Panc1 (cell line): Measurements from ENCODE around the gene ARHGEF10L. TPM values are rescaled to one million over a fixed set of nuclear protein-coding genes. Genes with fewer than 3 reads are reported as not detected.

ENCODE experiments used
- ATAC-seq: fragments of 200-7000 bp; cut with Tn5 transposase; 2 replicates; pipeline ENCODE4 v1.9.1; 2020; ENCODE audit warnings: mild to moderate bottlenecking, moderate library complexity
- BruUV-seq: library from RNA; stranded (reverse); fragments of 400-500 nt; replicated peaks from 2 replicates; lab custom pipeline; 2021; lab: Mats Ljungman, UMichigan
- CTCF ChIA-PET: fragments of 300-600 bp; sonication (Branson Sonifier 250); formaldehyde crosslinking; loops from one replicate; lab custom pipeline; 2022; ENCODE audit warnings: antibody characterized with exemption; lab: Charles Lee
- POLR2A ChIA-PET: fragments of 300-600 bp; sonication (Branson Sonifier 250); formaldehyde crosslinking; loops from one replicate; lab custom pipeline; 2022; ENCODE audit warnings: antibody characterized with exemption; lab: Charles Lee
- DNase-seq: peaks from one replicate; pipeline ENCODE4 v3.0.0-alpha.2; 2010; ENCODE audit warnings: low read depth, low spot score
- H3K27ac ChIP-seq: 2 replicates; pipeline ENCODE4 v1.5.1; 2011; ENCODE audit warnings: mild to moderate bottlenecking, low read length, inconsistent platforms
- H3K27me3 ChIP-seq: fragments of 200-500 bp; sonication (Bioruptor generic); 2 replicates; pipeline ENCODE4 v1.6.0; 2014; ENCODE audit warnings: low read length, inconsistent platforms; ENCODE audit not compliant: control insufficient read depth, insufficient read depth
- H3K36me3 ChIP-seq: fragments of 200-500 bp; sonication (Bioruptor generic); 2 replicates; pipeline ENCODE4 v1.5.1; 2014; ENCODE audit warnings: inconsistent platforms, mild to moderate bottlenecking, low read length, moderate library complexity; ENCODE audit not compliant: control insufficient read depth, insufficient read depth
- H3K4me1 ChIP-seq: 2 replicates; pipeline ENCODE4 v1.5.1; 2011; ENCODE audit warnings: inconsistent platforms, mild to moderate bottlenecking, low read length, moderate library complexity; ENCODE audit not compliant: control insufficient read depth, insufficient read depth
- H3K4me3 ChIP-seq, 2 experiments: 2 replicates each; pipeline ENCODE4 v1.5.1; 2011 to 2012; ENCODE audit warnings: low read depth in 2 of 2, low read length in 2 of 2, mild to moderate bottlenecking in 2 of 2, inconsistent platforms in 1 of 2, moderate library complexity in 1 of 2
- H3K9me3 ChIP-seq: fragments of 200-500 bp; sonication (Bioruptor generic); 2 replicates; pipeline ENCODE4 v1.5.1; 2014; ENCODE audit warnings: low read depth, mild to moderate bottlenecking, inconsistent platforms, low read length, moderate library complexity; ENCODE audit not compliant: control insufficient read depth, insufficient read depth
- CTCF ChIP-seq: fragments of 450-650 bp; IDR thresholded peaks from 2 replicates; pipeline ENCODE4 v1.5.1; 2017; ENCODE audit warnings: mild to moderate bottlenecking
- POLR2AphosphoS5 ChIP-seq: IDR thresholded peaks from 2 replicates; pipeline ENCODE4 v1.6.1; 2012; ENCODE audit warnings: mild to moderate bottlenecking, low read depth, low read length, moderate library complexity
- REST ChIP-seq, 2 experiments: IDR thresholded peaks; 2 replicates each; pipeline ENCODE4 v1.6.1; 2011 to 2012; ENCODE audit warnings: low read depth in 2 of 2, control low read depth in 1 of 2, low read length in 1 of 2, mild to moderate bottlenecking in 1 of 2, moderate library complexity in 1 of 2; ENCODE audit not compliant: insufficient read depth in 1 of 2
- SIN3A ChIP-seq: IDR thresholded peaks from 2 replicates; pipeline ENCODE4 v1.6.1; 2012; ENCODE audit warnings: low read depth, mild to moderate bottlenecking, low read length, moderate library complexity, borderline replicate concordance; ENCODE audit not compliant: insufficient read depth
- TCF7L2 ChIP-seq: IDR thresholded peaks from 2 replicates; pipeline ENCODE4 v1.6.1; 2011; ENCODE audit warnings: mild to moderate bottlenecking, low read depth, low read length, inconsistent platforms
- in situ Hi-C: cut with HindIII; loops from 2 replicates; pipeline ENCODE4 v1.10.0; 2016; ENCODE audit warnings: low sequenced_read_pairs, low pct_unique_long_range_greater_than_20kb
- intact Hi-C: fragments of 100-400 bp; cut with micrococcal nuclease; formaldehyde crosslinking; loops from one replicate; pipeline ENCODE4 v1.10.0; 2022; ENCODE audit not compliant: unreplicated experiment
- total RNA-seq: library from RNA; stranded (reverse); gene quantifications from one replicate; pipeline ENCODE4 v1.2.1, GENCODE V29; 2021; ENCODE audit not compliant: unreplicated experiment

The ARHGEF10L gene
- total RNA-seq, 1 experiment from 2014 or later: 5.9 TPM

GRCh38 chr1:17591814-17592430, 52.4 kb downstream of the ARHGEF10L start:
- H3K4me3 ChIP-seq: no peak overlapping the region
- BruUV-seq: no TSS peak
- ATAC-seq (no peak), DNase-seq (no peak)
- H3K27me3 ChIP-seq: no peaks in the 10 kb centered on the region
- ChIA-PET CTCF (no interaction called here), POLR2A (no interaction called here)
- no peak for TF ChIP-seq TCF7L2
- no peak for TF ChIP-seq REST (IDR thresholded peaks at IDR 0.05; ENCODE audit: insufficient read depth in 1 of 2, low read depth in 2 of 2, low read length in 1 of 2)
- no peak for TF ChIP-seq POLR2AphosphoS5
- TF ChIP-seq SIN3A: no peak
- no peak for TF ChIP-seq CTCF
- no peaks in the 10 kb centered on the region for H3K9me3 ChIP-seq
- peaks cover 21% of the 10 kb centered on the region for H3K4me1 ChIP-seq
- in situ Hi-C loops: no loop called here
- intact Hi-C loops: no loop called here
- H3K27ac ChIP-seq: no peak overlapping the region
- H3K36me3 ChIP-seq: no peaks in the 10 kb centered on the region

- in situ Hi-C loops (no loop called here), intact Hi-C loops (no loop called here)
- Histone ChIP-seq H3K4me1 (peaks cover 15% of the 10 kb centered on the region), H3K9me3 (no peaks in the 10 kb centered on the region), H3K27me3 (no peaks in the 10 kb centered on the region), H3K36me3 (no peaks in the 10 kb centered on the region), H3K27ac (no peak overlapping the region), H3K4me3 (no peak overlapping the region)
- TF ChIP-seq CTCF: no peak
- TF ChIP-seq POLR2AphosphoS5: no peak
- TF ChIP-seq REST (IDR thresholded peaks at IDR 0.05; ENCODE audit: insufficient read depth in 1 of 2, low read depth in 2 of 2, low read length in 1 of 2): no peak
- no peak for TF ChIP-seq SIN3A
- TF ChIP-seq TCF7L2: no peak
- no TSS peak for BruUV-seq
- ATAC-seq: no peak
- CTCF ChIA-PET: no interaction called here
- no peak for DNase-seq
- POLR2A ChIA-PET: no interaction called here
These were observed 54.5 kb downstream of the ARHGEF10L start for GRCh38 chr1:17594026-17594425.
